ENCODE measurements around the gene SLC2A10. TPM values are rescaled to one million over a fixed set of nuclear protein-coding genes. Genes with fewer than 3 reads are reported as not detected.

Gene SLC2A10
- polyA plus RNA-seq, 3 donors: not detected

DNA sequence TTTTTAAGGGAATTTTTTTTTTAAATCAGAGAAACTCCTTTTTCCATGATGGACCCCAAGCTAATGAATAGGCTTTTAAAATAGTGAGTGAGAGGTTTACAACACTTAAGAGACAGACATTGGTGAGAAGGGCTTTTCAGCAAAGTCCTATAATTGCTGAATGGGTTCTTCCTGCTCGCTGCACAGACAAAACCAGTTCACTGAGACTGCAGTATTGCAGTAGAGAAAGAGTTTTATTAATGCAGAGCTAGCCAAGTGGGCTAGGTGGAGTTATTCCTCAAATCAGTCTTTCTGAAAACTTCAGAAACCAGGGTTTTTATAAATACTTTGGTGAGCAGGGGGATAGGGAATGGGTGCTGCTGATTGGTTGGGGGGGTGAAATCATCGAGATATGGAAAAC is 3.2 kb upstream of the SLC2A10 start:
- H3K36me3 Mint-ChIP-seq: peaks cover 0 to 3% of the 10 kb centered on the region in 2 donors
- no peak overlapping the region for H3K27ac Mint-ChIP-seq
- H3K27me3 Mint-ChIP-seq (ENCODE audit: low read depth in 3 of 3): peaks cover 21 to 26% (median 24%) of the 10 kb centered on the region in 3 donors
- peaks cover 13% of the 10 kb centered on the region for H3K4me1 Mint-ChIP-seq
- H3K4me3 ChIP-seq (replicated peaks in 1 of 3; ENCODE audit: low read depth in 2 of 3, low read length in 3 of 3): no peak overlapping the region
- H3K36me3 ChIP-seq (replicated peaks in 1 of 2; ENCODE audit: control insufficient read depth in 1 of 2, insufficient read depth in 2 of 2, low read length in 2 of 2): no peaks in the 10 kb centered on the region
- TF ChIP-seq, protein P1, sequence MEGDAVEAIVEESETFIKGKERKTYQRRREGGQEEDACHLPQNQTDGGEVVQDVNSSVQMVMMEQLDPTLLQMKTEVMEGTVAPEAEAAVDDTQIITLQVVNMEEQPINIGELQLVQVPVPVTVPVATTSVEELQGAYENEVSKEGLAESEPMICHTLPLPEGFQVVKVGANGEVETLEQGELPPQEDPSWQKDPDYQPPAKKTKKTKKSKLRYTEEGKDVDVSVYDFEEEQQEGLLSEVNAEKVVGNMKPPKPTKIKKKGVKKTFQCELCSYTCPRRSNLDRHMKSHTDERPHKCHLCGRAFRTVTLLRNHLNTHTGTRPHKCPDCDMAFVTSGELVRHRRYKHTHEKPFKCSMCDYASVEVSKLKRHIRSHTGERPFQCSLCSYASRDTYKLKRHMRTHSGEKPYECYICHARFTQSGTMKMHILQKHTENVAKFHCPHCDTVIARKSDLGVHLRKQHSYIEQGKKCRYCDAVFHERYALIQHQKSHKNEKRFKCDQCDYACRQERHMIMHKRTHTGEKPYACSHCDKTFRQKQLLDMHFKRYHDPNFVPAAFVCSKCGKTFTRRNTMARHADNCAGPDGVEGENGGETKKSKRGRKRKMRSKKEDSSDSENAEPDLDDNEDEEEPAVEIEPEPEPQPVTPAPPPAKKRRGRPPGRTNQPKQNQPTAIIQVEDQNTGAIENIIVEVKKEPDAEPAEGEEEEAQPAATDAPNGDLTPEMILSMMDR (IDR thresholded peaks at IDR 0.05): no peak
- H3K9ac ChIP-seq (ENCODE audit: insufficient read depth, low read length, poor library complexity, severe bottlenecking): no peak overlapping the region
- no peak overlapping the region for H3K4me3 Mint-ChIP-seq
- no peak for DNase-seq
- no peak overlapping the region for H3K27ac ChIP-seq (ENCODE audit: low read depth in 1 of 2, low read length in 2 of 2)
- H4K20me1 ChIP-seq (ENCODE audit: insufficient read depth, low read length): no peaks in the 10 kb centered on the region
- no peak overlapping the region for H2AFZ ChIP-seq (ENCODE audit: insufficient read depth, low read depth, low read length, poor library complexity, severe bottlenecking)
- H3K9me3 Mint-ChIP-seq: peaks cover 3 to 21% (median 6%) of the 10 kb centered on the region in 7 donors
- H3K4me2 ChIP-seq (replicated peaks; ENCODE audit: extremely low read depth, low read length, poor library complexity, severe bottlenecking): no peak overlapping the region
- WGBS (ENCODE audit: insufficient coverage): 100% methylated on average over 2 of the region's 2 CpGs
- intact Hi-C loops (cut with micrococcal nuclease): no loop called here
- H3K27me3 ChIP-seq (ENCODE audit: control insufficient read depth in 2 of 2, insufficient read depth in 2 of 2, low read length in 2 of 2): peaks cover 2 to 22% of the 10 kb centered on the region in 2 donors
- no peaks in the 10 kb centered on the region for H3K79me2 ChIP-seq (ENCODE audit: insufficient read depth, low read length)
- H3K4me1 ChIP-seq (ENCODE audit: control insufficient read depth in 1 of 2, insufficient read depth in 2 of 2, low read length in 2 of 2): peaks cover 5 to 11% of the 10 kb centered on the region in 2 donors
- peaks cover 3 to 7% of the 10 kb centered on the region in 2 donors for H3K9me3 ChIP-seq (replicated peaks in 1 of 2; ENCODE audit: control insufficient read depth in 1 of 2, insufficient read depth in 1 of 2, low read length in 2 of 2)

DNA sequence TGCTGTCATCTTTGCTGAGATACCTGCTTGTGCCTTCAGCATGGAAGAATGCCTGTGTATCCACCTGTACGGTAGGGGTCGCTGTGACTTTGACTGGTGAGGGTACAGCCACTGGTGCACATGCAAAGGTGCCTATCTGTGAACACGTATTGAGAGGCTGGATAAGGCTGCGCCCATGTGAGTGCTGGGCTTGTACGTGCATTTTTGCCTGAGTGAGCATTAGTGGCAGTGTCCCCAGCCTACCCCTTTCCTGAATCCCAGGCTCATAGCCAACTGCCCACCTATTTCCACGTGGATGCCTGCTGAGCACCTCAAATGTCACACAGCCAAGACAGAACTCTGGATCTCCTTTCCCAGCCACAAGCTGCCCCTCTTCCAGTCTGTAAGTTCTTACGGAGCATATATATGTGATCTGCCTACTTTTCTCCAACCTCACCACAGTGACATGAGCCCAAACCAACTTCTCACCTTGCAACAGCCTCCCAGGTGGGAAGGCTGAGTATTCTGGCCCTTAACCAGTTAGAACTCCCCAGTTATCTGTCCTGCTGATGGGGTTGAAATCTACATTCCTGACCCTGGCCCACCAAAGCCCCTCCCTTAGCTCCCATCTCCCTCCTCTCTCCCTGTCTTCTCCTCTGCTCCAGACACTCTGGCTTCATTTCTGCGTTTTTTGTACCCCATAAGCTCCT is 1.1 kb upstream of the SLC2A10 start:
- Histone ChIP-seq H3K9me3 (replicated peaks in 1 of 2; ENCODE audit: control insufficient read depth in 1 of 2, insufficient read depth in 1 of 2, low read length in 2 of 2) (peaks cover 3 to 7% of the 10 kb centered on the region in 2 donors), H4K20me1 (ENCODE audit: insufficient read depth, low read length) (no peaks in the 10 kb centered on the region), H3K4me2 (replicated peaks; ENCODE audit: extremely low read depth, low read length, poor library complexity, severe bottlenecking) (no peak overlapping the region), H3K27ac (ENCODE audit: low read depth in 1 of 2, low read length in 2 of 2) (no peak overlapping the region), H3K4me1 (ENCODE audit: control insufficient read depth in 1 of 2, insufficient read depth in 2 of 2, low read length in 2 of 2) (peaks cover 5 to 11% of the 10 kb centered on the region in 2 donors), H3K79me2 (ENCODE audit: insufficient read depth, low read length) (no peaks in the 10 kb centered on the region), H3K9ac (ENCODE audit: insufficient read depth, low read length, poor library complexity, severe bottlenecking) (no peak overlapping the region), H3K27me3 (ENCODE audit: control insufficient read depth in 2 of 2, insufficient read depth in 2 of 2, low read length in 2 of 2) (peaks cover 2 to 22% of the 10 kb centered on the region in 2 donors), H3K36me3 (replicated peaks in 1 of 2; ENCODE audit: control insufficient read depth in 1 of 2, insufficient read depth in 2 of 2, low read length in 2 of 2) (no peaks in the 10 kb centered on the region), H2AFZ (ENCODE audit: insufficient read depth, low read depth, low read length, poor library complexity, severe bottlenecking) (no peak overlapping the region), H3K4me3 (replicated peaks in 1 of 3; ENCODE audit: low read depth in 2 of 3, low read length in 3 of 3) (no peak overlapping the region)
- WGBS (ENCODE audit: insufficient coverage): 79% methylated on average over 8 of the region's 8 CpGs
- intact Hi-C loops (cut with micrococcal nuclease): no loop called here
- TF ChIP-seq, protein P1 (IDR thresholded peaks at IDR 0.05): no peak
- DNase-seq: no peak
- no peak overlapping the region for H3K27ac Mint-ChIP-seq
- peaks cover 13% of the 10 kb centered on the region for H3K4me1 Mint-ChIP-seq
- peaks cover 0 to 3% of the 10 kb centered on the region in 2 donors for H3K36me3 Mint-ChIP-seq
- H3K4me3 Mint-ChIP-seq: peak overlapping the region in 1 of 2 donors; percentile 89
- peaks cover 21 to 30% (median 26%) of the 10 kb centered on the region in 3 donors for H3K27me3 Mint-ChIP-seq (ENCODE audit: low read depth in 3 of 3)
- H3K9me3 Mint-ChIP-seq: peaks cover 3 to 23% (median 6%) of the 10 kb centered on the region in 7 donors

Data from CD14-positive monocyte (primary cell).